BLaER1 (cell line): Measurements from ENCODE around the gene PTP4A1.

Source experiments
- H3K27ac ChIP-seq: shearing (Covaris generic); formaldehyde crosslinking; 2 replicates; pipeline ENCODE4 v1.8.1; 2022
- H3K27me3 ChIP-seq: shearing (Covaris generic); formaldehyde crosslinking; 2 replicates; pipeline ENCODE4 v1.8.1; 2022
- H3K36me3 ChIP-seq: shearing (Covaris generic); formaldehyde crosslinking; 2 replicates; pipeline ENCODE4 v1.8.1; 2022
- H3K4me1 ChIP-seq: shearing (Covaris generic); formaldehyde crosslinking; 2 replicates; pipeline ENCODE4 v1.8.1; 2022
- H3K4me2 ChIP-seq: shearing (Covaris generic); formaldehyde crosslinking; 2 replicates; pipeline ENCODE4 v1.8.1; 2022
- H3K4me3 ChIP-seq: shearing (Covaris generic); formaldehyde crosslinking; 2 replicates; pipeline ENCODE4 v1.8.1; 2022
- H3K9ac ChIP-seq: shearing (Covaris generic); formaldehyde crosslinking; 2 replicates; pipeline ENCODE4 v1.8.1; 2022
- H3K9me3 ChIP-seq: shearing (Covaris generic); formaldehyde crosslinking; 2 replicates; pipeline ENCODE4 v1.8.1; 2022
- H4K20me1 ChIP-seq: shearing (Covaris generic); formaldehyde crosslinking; 2 replicates; pipeline ENCODE4 v1.8.1; 2022
- Cebpa-rat ChIP-seq: shearing (Covaris generic); IDR thresholded peaks from 2 replicates; pipeline ENCODE4 v1.8.1; 2022

PTP4A1 gene

GRCh38 chr6:63533952-63534351 is 38.3 kb upstream of the PTP4A1 start:
- H4K20me1 ChIP-seq = no peaks in the 10 kb centered on the region
- no peaks in the 10 kb centered on the region for H3K36me3 ChIP-seq
- H3K4me1 ChIP-seq = peaks cover 11% of the 10 kb centered on the region
- no peak overlapping the region for H3K4me3 ChIP-seq
- H3K4me2 ChIP-seq = no peak overlapping the region
- no peaks in the 10 kb centered on the region for H3K27me3 ChIP-seq
- H3K27ac ChIP-seq = no peak overlapping the region
- H3K9me3 ChIP-seq = no peaks in the 10 kb centered on the region
- no peak for TF ChIP-seq Cebpa-rat
- no peak overlapping the region for H3K9ac ChIP-seq

GRCh38 chr6:63537201-63537958 is 34.9 kb upstream of the PTP4A1 start:
- no peak overlapping the region for H3K27ac ChIP-seq

GRCh38 chr6:63537959-63538300 is 34.4 kb upstream of the PTP4A1 start:
- H3K4me1 ChIP-seq = peaks cover 11% of the 10 kb centered on the region
- H3K27me3 ChIP-seq = no peaks in the 10 kb centered on the region
- H4K20me1 ChIP-seq = no peaks in the 10 kb centered on the region
- no peak overlapping the region for H3K4me3 ChIP-seq
- H3K9me3 ChIP-seq = no peaks in the 10 kb centered on the region
- no peaks in the 10 kb centered on the region for H3K36me3 ChIP-seq
- H3K9ac ChIP-seq = no peak overlapping the region
- H3K4me2 ChIP-seq = peak overlapping the region; percentile 63; the same call in 1 of the 2 replicates
- no peak for TF ChIP-seq Cebpa-rat
- H3K27ac ChIP-seq = no peak overlapping the region

More at GRCh38 chr6:63537201-63537958, 34.9 kb upstream of the PTP4A1 start:
- Histone ChIP-seq H3K4me2 (peak overlapping the region; percentile 63), H3K27me3 (no peaks in the 10 kb centered on the region), H3K4me3 (no peak overlapping the region), H3K36me3 (no peaks in the 10 kb centered on the region), H3K9me3 (no peaks in the 10 kb centered on the region), H3K9ac (no peak overlapping the region), H3K4me1 (peaks cover 11% of the 10 kb centered on the region), H4K20me1 (no peaks in the 10 kb centered on the region)
- TF ChIP-seq Cebpa-rat = no peak

GRCh38 chr6:63538550-63538949 is 33.7 kb upstream of the PTP4A1 start:
- no peak overlapping the region for H3K9ac ChIP-seq
- TF ChIP-seq Cebpa-rat = no peak
- H3K4me2 ChIP-seq = no peak overlapping the region
- no peak overlapping the region for H3K27ac ChIP-seq
- no peaks in the 10 kb centered on the region for H3K9me3 ChIP-seq
- no peak overlapping the region for H3K4me3 ChIP-seq
- no peaks in the 10 kb centered on the region for H3K27me3 ChIP-seq
- no peaks in the 10 kb centered on the region for H3K36me3 ChIP-seq
- no peaks in the 10 kb centered on the region for H4K20me1 ChIP-seq
- H3K4me1 ChIP-seq = peaks cover 11% of the 10 kb centered on the region

- Histone ChIP-seq H3K36me3 (no peaks in the 10 kb centered on the region), H3K27me3 (no peaks in the 10 kb centered on the region)
Measured at GRCh38 chr6:63543001-63543400, 29.3 kb upstream of the PTP4A1 start.

GRCh38 chr6:63543982-63544381 is 28.3 kb upstream of the PTP4A1 start:
- no peak overlapping the region for H3K4me2 ChIP-seq

More at GRCh38 chr6:63543001-63543400, 29.3 kb upstream of the PTP4A1 start:
- no peak for TF ChIP-seq Cebpa-rat
- no peaks in the 10 kb centered on the region for H3K4me1 ChIP-seq
- no peak overlapping the region for H3K4me3 ChIP-seq
- H3K4me2 ChIP-seq = no peak overlapping the region
- H3K9me3 ChIP-seq = no peaks in the 10 kb centered on the region
- H3K27ac ChIP-seq = no peak overlapping the region
- H4K20me1 ChIP-seq = no peaks in the 10 kb centered on the region
- H3K9ac ChIP-seq = no peak overlapping the region

GRCh38 chr6:63546236-63546635 is 26.0 kb upstream of the PTP4A1 start:
- H3K27me3 ChIP-seq = no peaks in the 10 kb centered on the region
- no peak overlapping the region for H3K27ac ChIP-seq
- no peaks in the 10 kb centered on the region for H3K9me3 ChIP-seq

More at GRCh38 chr6:63543982-63544381, 28.3 kb upstream of the PTP4A1 start:
- Histone ChIP-seq H4K20me1 (no peaks in the 10 kb centered on the region), H3K4me1 (no peaks in the 10 kb centered on the region), H3K36me3 (no peaks in the 10 kb centered on the region), H3K27me3 (no peaks in the 10 kb centered on the region), H3K9me3 (no peaks in the 10 kb centered on the region), H3K4me3 (no peak overlapping the region), H3K9ac (no peak overlapping the region), H3K27ac (no peak overlapping the region)
- TF ChIP-seq Cebpa-rat = no peak

GRCh38 chr6:63546697-63547096 is 25.6 kb upstream of the PTP4A1 start:
- TF ChIP-seq Cebpa-rat = no peak
- Histone ChIP-seq H3K9ac (no peak overlapping the region), H3K4me3 (no peak overlapping the region), H3K27ac (no peak overlapping the region), H3K9me3 (no peaks in the 10 kb centered on the region), H3K4me2 (no peak overlapping the region), H3K4me1 (no peaks in the 10 kb centered on the region), H3K36me3 (no peaks in the 10 kb centered on the region), H3K27me3 (no peaks in the 10 kb centered on the region), H4K20me1 (no peaks in the 10 kb centered on the region)

More at GRCh38 chr6:63546236-63546635, 26.0 kb upstream of the PTP4A1 start:
- TF ChIP-seq Cebpa-rat = no peak
- Histone ChIP-seq H3K4me3 (no peak overlapping the region), H3K4me1 (no peaks in the 10 kb centered on the region), H4K20me1 (no peaks in the 10 kb centered on the region), H3K36me3 (no peaks in the 10 kb centered on the region), H3K4me2 (no peak overlapping the region), H3K9ac (no peak overlapping the region)

GRCh38 chr6:63549076-63549475 is 23.2 kb upstream of the PTP4A1 start:
- H3K27me3 ChIP-seq = no peaks in the 10 kb centered on the region
- no peak overlapping the region for H3K4me2 ChIP-seq
- no peaks in the 10 kb centered on the region for H4K20me1 ChIP-seq
- no peaks in the 10 kb centered on the region for H3K4me1 ChIP-seq
- H3K4me3 ChIP-seq = no peak overlapping the region
- H3K27ac ChIP-seq = no peak overlapping the region
- TF ChIP-seq Cebpa-rat = no peak
- H3K9me3 ChIP-seq = no peaks in the 10 kb centered on the region
- no peak overlapping the region for H3K9ac ChIP-seq
- no peaks in the 10 kb centered on the region for H3K36me3 ChIP-seq

GRCh38 chr6:63553208-63553607 is 19.1 kb upstream of the PTP4A1 start:
- Histone ChIP-seq H3K27me3 (no peaks in the 10 kb centered on the region), H3K9me3 (no peaks in the 10 kb centered on the region), H4K20me1 (no peaks in the 10 kb centered on the region), H3K9ac (no peak overlapping the region), H3K36me3 (no peaks in the 10 kb centered on the region), H3K4me3 (no peak overlapping the region), H3K4me1 (no peaks in the 10 kb centered on the region), H3K27ac (no peak overlapping the region), H3K4me2 (no peak overlapping the region)
- no peak for TF ChIP-seq Cebpa-rat
